T-helper 1 cell treated with Interleukin-12 subunit alpha and Interleukin-12 subunit beta and Interleukin-4 antibody, amounts not matched to agents 30 μg/mL and 1 μg/mL, for 36 hours (primary cell): Measurements from ENCODE around the gene LRRC49.

Experiments used
- H3K27ac Mint-ChIP-seq: one replicate; pipeline ENCODE4 v1.8.0; 2021; ENCODE audit warnings: mild to moderate bottlenecking, mixed read lengths
- H3K27me3 Mint-ChIP-seq: one replicate; pipeline ENCODE4 v1.8.0; 2021; ENCODE audit warnings: low read depth, mixed read lengths
- H3K36me3 Mint-ChIP-seq: one replicate; pipeline ENCODE4 v1.8.0; 2021; ENCODE audit warnings: low read depth, mixed read lengths
- H3K4me1 Mint-ChIP-seq: one replicate; pipeline ENCODE4 v1.8.0; 2021; ENCODE audit warnings: low read depth, mixed read lengths
- H3K4me3 Mint-ChIP-seq: one replicate; pipeline ENCODE4 v1.8.0; 2021; ENCODE audit warnings: mild to moderate bottlenecking, moderate library complexity, mixed read lengths
- H3K9me3 Mint-ChIP-seq: one replicate; pipeline ENCODE4 v1.8.0; 2021; ENCODE audit warnings: mixed read lengths

Gene LRRC49

GRCh38 chr15:71054286-71054952 lies 161.8 kb downstream of the LRRC49 start:
- Mint-ChIP-seq H3K36me3 (no peaks in the 10 kb centered on the region), H3K9me3 (no peaks in the 10 kb centered on the region), H3K4me3 (no peak overlapping the region), H3K27me3 (peaks cover 5% of the 10 kb centered on the region), H3K27ac (no peak overlapping the region), H3K4me1 (no peaks in the 10 kb centered on the region)

- Mint-ChIP-seq H3K9me3 (no peaks in the 10 kb centered on the region), H3K27ac (no peak overlapping the region), H3K4me1 (no peaks in the 10 kb centered on the region), H3K36me3 (no peaks in the 10 kb centered on the region), H3K4me3 (no peak overlapping the region), H3K27me3 (peaks cover 10% of the 10 kb centered on the region)
Measured at GRCh38 chr15:71055461-71055860, 162.8 kb downstream of the LRRC49 start.

- no peaks in the 10 kb centered on the region for H3K36me3 Mint-ChIP-seq
- no peak overlapping the region for H3K27ac Mint-ChIP-seq
- H3K9me3 Mint-ChIP-seq, result no peaks in the 10 kb centered on the region
- H3K4me1 Mint-ChIP-seq, result no peaks in the 10 kb centered on the region
- H3K4me3 Mint-ChIP-seq, result no peak overlapping the region
- peaks cover 17% of the 10 kb centered on the region for H3K27me3 Mint-ChIP-seq
Measured at GRCh38 chr15:71056111-71056510, 163.5 kb downstream of the LRRC49 start.

- H3K36me3 Mint-ChIP-seq, result no peaks in the 10 kb centered on the region
- no peaks in the 10 kb centered on the region for H3K9me3 Mint-ChIP-seq
- H3K27ac Mint-ChIP-seq, result no peak overlapping the region
- no peak overlapping the region for H3K4me3 Mint-ChIP-seq
- peaks cover 23% of the 10 kb centered on the region for H3K27me3 Mint-ChIP-seq
- no peaks in the 10 kb centered on the region for H3K4me1 Mint-ChIP-seq
Measured at GRCh38 chr15:71057143-71057542, 164.5 kb downstream of the LRRC49 start.

GRCh38 chr15:71057581-71057980 lies 165.0 kb downstream of the LRRC49 start:
- Mint-ChIP-seq H3K36me3 (no peaks in the 10 kb centered on the region), H3K4me3 (no peak overlapping the region), H3K27ac (no peak overlapping the region), H3K9me3 (no peaks in the 10 kb centered on the region), H3K4me1 (no peaks in the 10 kb centered on the region), H3K27me3 (peaks cover 23% of the 10 kb centered on the region)

GRCh38 chr15:71060983-71061382 lies 168.4 kb downstream of the LRRC49 start:
- H3K27ac Mint-ChIP-seq, result no peak overlapping the region
- H3K27me3 Mint-ChIP-seq, result peaks cover 23% of the 10 kb centered on the region
- no peak overlapping the region for H3K4me3 Mint-ChIP-seq
- H3K36me3 Mint-ChIP-seq, result no peaks in the 10 kb centered on the region
- H3K9me3 Mint-ChIP-seq, result no peaks in the 10 kb centered on the region
- H3K4me1 Mint-ChIP-seq, result no peaks in the 10 kb centered on the region

- Mint-ChIP-seq H3K27ac (no peak overlapping the region), H3K36me3 (no peaks in the 10 kb centered on the region), H3K9me3 (no peaks in the 10 kb centered on the region), H3K4me1 (no peaks in the 10 kb centered on the region), H3K27me3 (no peaks in the 10 kb centered on the region), H3K4me3 (no peak overlapping the region)
Measured at GRCh38 chr15:71066983-71067382, 174.4 kb downstream of the LRRC49 start.

- Mint-ChIP-seq H3K27me3 (no peaks in the 10 kb centered on the region), H3K9me3 (no peaks in the 10 kb centered on the region), H3K4me3 (no peak overlapping the region), H3K36me3 (no peaks in the 10 kb centered on the region), H3K4me1 (no peaks in the 10 kb centered on the region), H3K27ac (no peak overlapping the region)
Measured at GRCh38 chr15:71069693-71070092, 177.1 kb downstream of the LRRC49 start.

GRCh38 chr15:71071529-71071928 lies 178.9 kb downstream of the LRRC49 start:
- H3K4me3 Mint-ChIP-seq, result no peak overlapping the region
- no peak overlapping the region for H3K27ac Mint-ChIP-seq
- no peaks in the 10 kb centered on the region for H3K27me3 Mint-ChIP-seq
- H3K9me3 Mint-ChIP-seq, result no peaks in the 10 kb centered on the region
- no peaks in the 10 kb centered on the region for H3K36me3 Mint-ChIP-seq
- no peaks in the 10 kb centered on the region for H3K4me1 Mint-ChIP-seq

- no peaks in the 10 kb centered on the region for H3K27me3 Mint-ChIP-seq
- no peak overlapping the region for H3K4me3 Mint-ChIP-seq
- no peak overlapping the region for H3K27ac Mint-ChIP-seq
- H3K36me3 Mint-ChIP-seq, result no peaks in the 10 kb centered on the region
- no peaks in the 10 kb centered on the region for H3K4me1 Mint-ChIP-seq
- H3K9me3 Mint-ChIP-seq, result no peaks in the 10 kb centered on the region
Measured at GRCh38 chr15:71072423-71072822, 179.8 kb downstream of the LRRC49 start.

GRCh38 chr15:71078506-71079207 lies 186.0 kb downstream of the LRRC49 start:
- Mint-ChIP-seq H3K27ac (no peak overlapping the region), H3K4me1 (no peaks in the 10 kb centered on the region), H3K4me3 (no peak overlapping the region), H3K36me3 (no peaks in the 10 kb centered on the region), H3K9me3 (peaks cover 4% of the 10 kb centered on the region), H3K27me3 (no peaks in the 10 kb centered on the region)

- H3K4me3 Mint-ChIP-seq, result no peak overlapping the region
- H3K27ac Mint-ChIP-seq, result no peak overlapping the region
- no peaks in the 10 kb centered on the region for H3K36me3 Mint-ChIP-seq
- H3K9me3 Mint-ChIP-seq, result peaks cover 4% of the 10 kb centered on the region
- H3K4me1 Mint-ChIP-seq, result no peaks in the 10 kb centered on the region
- H3K27me3 Mint-ChIP-seq, result no peaks in the 10 kb centered on the region
Measured at GRCh38 chr15:71079208-71080044, 186.8 kb downstream of the LRRC49 start.

GRCh38 chr15:71080166-71080565 lies 187.5 kb downstream of the LRRC49 start:
- peaks cover 4% of the 10 kb centered on the region for H3K9me3 Mint-ChIP-seq
- H3K36me3 Mint-ChIP-seq, result no peaks in the 10 kb centered on the region
- no peak overlapping the region for H3K4me3 Mint-ChIP-seq
- H3K27ac Mint-ChIP-seq, result no peak overlapping the region
- H3K4me1 Mint-ChIP-seq, result no peaks in the 10 kb centered on the region
- H3K27me3 Mint-ChIP-seq, result no peaks in the 10 kb centered on the region

- no peaks in the 10 kb centered on the region for H3K36me3 Mint-ChIP-seq
- H3K27me3 Mint-ChIP-seq, result no peaks in the 10 kb centered on the region
- H3K4me1 Mint-ChIP-seq, result no peaks in the 10 kb centered on the region
- H3K27ac Mint-ChIP-seq, result no peak overlapping the region
- peaks cover 4% of the 10 kb centered on the region for H3K9me3 Mint-ChIP-seq
- no peak overlapping the region for H3K4me3 Mint-ChIP-seq
Measured at GRCh38 chr15:71080705-71081104, 188.1 kb downstream of the LRRC49 start.

- H3K9me3 Mint-ChIP-seq, result peaks cover 4% of the 10 kb centered on the region
- no peaks in the 10 kb centered on the region for H3K36me3 Mint-ChIP-seq
- no peaks in the 10 kb centered on the region for H3K4me1 Mint-ChIP-seq
- H3K4me3 Mint-ChIP-seq, result no peak overlapping the region
- no peaks in the 10 kb centered on the region for H3K27me3 Mint-ChIP-seq
- H3K27ac Mint-ChIP-seq, result no peak overlapping the region
Measured at GRCh38 chr15:71082803-71083202, 190.2 kb downstream of the LRRC49 start.
